SU-DHL-6 (cell line): ENCODE results near the gene IGF2.

ENCODE experiments used
- CTCF ChIP-seq: fragments of 200-600 bp; sonication (generic); IDR thresholded peaks from one replicate; pipeline ENCODE4 v1.5.1; 2017; ENCODE audit warnings: antibody characterized with exemption, mild to moderate bottlenecking, low read length, moderate library complexity; ENCODE audit not compliant: insufficient read depth, poor library complexity, severe bottlenecking
- EZH2phosphoT487 ChIP-seq: fragments of 200-600 bp; sonication (generic), shearing (Covaris generic); conservative IDR thresholded peaks from 2 replicates; pipeline ENCODE4 v1.6.1; 2018; ENCODE audit warnings: mild to moderate bottlenecking, antibody characterized with exemption, low read length, moderate library complexity, mixed read lengths

GRCh38 chr11:2107941-2108630 lies 31.1 kb downstream of the IGF2 start:
- TF ChIP-seq CTCF (no peak), EZH2phosphoT487 (no peak)
